Stomach (tissue), 9 donors: ENCODE measurements around the gene ZFYVE21. TPM values are rescaled to one million over a fixed set of nuclear protein-coding genes. Genes with fewer than 3 reads are reported as not detected.

Experiments
- DNase-seq, 2 donors: peaks; one replicate each; pipeline versions ENCODE4 v3.0.0 to v3.0.0-alpha.2; 2013 to 2019
- H3K27ac ChIP-seq, 5 donors: fragments of 200-600 bp in 4 of 5; sonication (generic) in 4 of 5; one replicate each; pipeline ENCODE4 v1.5.1; 2013 to 2019; ENCODE audit warnings: mild to moderate bottlenecking in 1 of 5, moderate library complexity in 1 of 5
- H3K27me3 ChIP-seq, 3 donors: fragments of 200-600 bp; sonication (generic); one replicate each; pipeline ENCODE4 v1.5.1; 2017 to 2019; ENCODE audit warnings: mixed run types in 1 of 3
- H3K36me3 ChIP-seq, 4 donors: fragments of 200-600 bp; sonication (generic); 1 replicate in 3 of 4; 2 replicates in 1 of 4; pipeline ENCODE4 v1.5.1; 2016 to 2019
- H3K4me1 ChIP-seq, 4 donors: fragments of 200-600 bp; sonication (generic); one replicate each; pipeline ENCODE4 v1.5.1; 2016 to 2019
- H3K4me3 ChIP-seq, 4 donors: fragments of 200-600 bp; sonication (generic) in 3 of 4; one replicate each; pipeline ENCODE4 v1.5.1; 2016 to 2019; ENCODE audit warnings: mild to moderate bottlenecking in 1 of 4
- H3K9me3 ChIP-seq, 4 donors: fragments of 200-600 bp; sonication (generic); one replicate each; pipeline ENCODE4 v1.5.1; 2016 to 2019
- CTCF ChIP-seq, 7 experiments: fragments of 450-650 bp in 4 of 7; fragments of 200-600 bp in 3 of 7; sonication (generic) in 3 of 7; IDR thresholded peaks; one replicate each; pipeline ENCODE4 v1.5.1; 2016 to 2019; ENCODE audit warnings: antibody characterized with exemption in 7 of 7, control low read depth in 2 of 7, mild to moderate bottlenecking in 1 of 7
- EP300 ChIP-seq: sonication (generic); formaldehyde crosslinking; IDR thresholded peaks from one replicate; pipeline ENCODE4 v1.6.1; 2017; ENCODE audit warnings: antibody characterized with exemption
- POLR2A ChIP-seq, 4 donors: fragments of 450-650 bp; IDR thresholded peaks; one replicate each; pipeline ENCODE4 v1.6.1; 2016; ENCODE audit warnings: antibody characterized with exemption in 4 of 4, control low read depth in 2 of 4, mild to moderate bottlenecking in 1 of 4, moderate library complexity in 1 of 4
- POLR2AphosphoS5 ChIP-seq, 3 donors: sonication (generic); formaldehyde crosslinking; IDR thresholded peaks; one replicate each; pipeline ENCODE4 v1.6.1; 2016; ENCODE audit warnings: antibody characterized with exemption in 3 of 3
- WGBS, 5 donors: extraction: QIAGEN DNeasy Blood & Tissue Kit in 3 of 5; methylation state at CpG; one replicate each; pipeline versions ENCODE4 v1.1.5 to v1.1.7; 2013 to 2018; 5-methylcytosine and 5-hydroxymethylcytosine counted together
- intact Hi-C: fragments of 100-400 bp; cut with DNase I; formaldehyde crosslinking; loops from one replicate; pipeline ENCODE4 v1.15.1; 2023; ENCODE audit warnings: low total_unique reads
- polyA plus RNA-seq, 3 donors: library from polyadenylated mRNA; stranded (reverse); fragments of 200-250 nt; gene quantifications; one replicate each; pipeline ENCODE4 v1.2.3, GENCODE V29; 2013
- total RNA-seq, 5 donors: library from RNA; depleted of rRNA; stranded (reverse); fragments of >200 nt; gene quantifications; one replicate each; pipeline versions ENCODE4 v1.1.0 to v1.2.3, GENCODE V29; 2014 to 2016
- donor health status: healthy with polysubstance abuse.
- donor health status: Bipolar disorder and iron deficiency.
- donor health status: healthy.

The ZFYVE21 gene
- total and polyA plus RNA-seq, 8 donors: 28.0 to 150 (median 72.9) TPM

GRCh38 chr14:103736546-103737431, 21.2 kb downstream of the ZFYVE21 start:
- Histone ChIP-seq H3K4me1 (peaks cover 15 to 72% (median 41%) of the 10 kb centered on the region in 4 donors), H3K36me3 (peaks cover 59 to 100% (median 99%) of the 10 kb centered on the region in 4 donors), H3K4me3 (no peak overlapping the region), H3K27me3 (no peaks in the 10 kb centered on the region), H3K27ac (peak overlapping the region; percentile 37 to 87 (median 78)), H3K9me3 (no peaks in the 10 kb centered on the region)
- no peak for TF ChIP-seq CTCF (IDR thresholded peaks at IDR 0.05)
- TF ChIP-seq EP300: peak; percentile 34
- TF ChIP-seq POLR2A (IDR thresholded peaks at IDR 0.05): no peak
- peak in 2 of 3 donors; percentile 49 to 82 for TF ChIP-seq POLR2AphosphoS5 (IDR thresholded peaks at IDR 0.05)
- 63 to 81% (median 80%) methylated on average over 10 of the region's 10 CpGs for WGBS, 5 donors
- DNase-seq: no peak
- intact Hi-C loops: no loop called here

- intact Hi-C loops: no loop called here
- Histone ChIP-seq H3K4me1 (peaks cover 15 to 69% (median 37%) of the 10 kb centered on the region in 4 donors), H3K4me3 (no peak overlapping the region), H3K9me3 (no peaks in the 10 kb centered on the region), H3K27me3 (no peaks in the 10 kb centered on the region), H3K36me3 (peaks cover 52 to 100% (median 99%) of the 10 kb centered on the region in 4 donors), H3K27ac (peak overlapping the region in 4 of 5 donors; percentile 76 to 87 (median 80))
- TF ChIP-seq POLR2A (IDR thresholded peaks at IDR 0.05) (no peak), POLR2AphosphoS5 (IDR thresholded peaks at IDR 0.05) (no peak), EP300 (no peak), CTCF (IDR thresholded peaks at IDR 0.05) (no peak)
- WGBS, 5 donors: 90 to 92% (median 91%) methylated on average over 16 of the region's 16 CpGs
- DNase-seq: no peak
Measured at GRCh38 chr14:103737432-103738045, 21.9 kb downstream of the ZFYVE21 start.

GRCh38 chr14:103738166-103738565, 22.6 kb downstream of the ZFYVE21 start:
- H3K9me3 ChIP-seq: no peaks in the 10 kb centered on the region
- TF ChIP-seq POLR2AphosphoS5 (IDR thresholded peaks at IDR 0.05) (no peak), EP300 (no peak), POLR2A (IDR thresholded peaks at IDR 0.05) (no peak), CTCF (IDR thresholded peaks at IDR 0.05) (no peak)
- no peak for DNase-seq
- H3K27me3 ChIP-seq: no peaks in the 10 kb centered on the region
- H3K36me3 ChIP-seq: peaks cover 47 to 100% (median 96%) of the 10 kb centered on the region in 4 donors
- intact Hi-C loops: no loop called here
- H3K4me1 ChIP-seq: peaks cover 15 to 68% (median 36%) of the 10 kb centered on the region in 4 donors
- H3K4me3 ChIP-seq: no peak overlapping the region
- 74 to 87% (median 85%) methylated on average over 10 of the region's 10 CpGs for WGBS, 5 donors
- H3K27ac ChIP-seq: peak overlapping the region in 1 of 5 donors; percentile 87

- 81 to 90% (median 82%) methylated on average over 33 to 34 of the region's 34 CpGs for WGBS, 5 donors
- TF ChIP-seq POLR2A (IDR thresholded peaks at IDR 0.05) (no peak), CTCF (IDR thresholded peaks at IDR 0.05) (no peak), EP300 (no peak), POLR2AphosphoS5 (IDR thresholded peaks at IDR 0.05) (no peak)
- intact Hi-C loops: no loop called here
- Histone ChIP-seq H3K27ac (peak overlapping the region in 1 of 5 donors; percentile 42), H3K9me3 (no peaks in the 10 kb centered on the region), H3K4me1 (peaks cover 15 to 60% (median 36%) of the 10 kb centered on the region in 4 donors), H3K4me3 (no peak overlapping the region), H3K27me3 (no peaks in the 10 kb centered on the region), H3K36me3 (peaks cover 43 to 100% (median 96%) of the 10 kb centered on the region in 4 donors)
- no peak for DNase-seq
Measured at GRCh38 chr14:103738701-103739451, 23.3 kb downstream of the ZFYVE21 start.
